Left lobe of liver (tissue), 2 donors: ENCODE measurements around the gene NCOA1. TPM values are rescaled to one million over a fixed set of nuclear protein-coding genes. Genes with fewer than 3 reads are reported as not detected.
A peak's percentile ranks its signal among the peaks of the same experiment; 100 is the strongest.
"Not testable (repeated sequence)": the region's sequence is repeated elsewhere in the genome, so short reads cannot be mapped to it uniquely, and the experiment has no call there.

Experiments
- ATAC-seq: fragments of 200-7000 bp; cut with Tn5 transposase; one replicate; pipeline ENCODE4 v1.9.1; 2020; ENCODE audit warnings: mild to moderate bottlenecking, moderate library complexity
- DNase-seq: peaks from one replicate; pipeline ENCODE4 v3.0.0-alpha.2; 2020; ENCODE audit warnings: low spot score
- total RNA-seq: library from RNA; stranded (reverse); gene quantifications from one replicate; pipeline ENCODE4 v1.2.1, GENCODE V29; 2021
- donor health status: DM: no; HTN: no; CAD: no; lungs with moderate emphysema.
- donor health status: DM: no; HTN: yes; CAD: no.

NCOA1 gene
- total RNA-seq = 11.2 TPM

GRCh38 chr2:24490690-24491541, at the start of gene NCOA1:
Gene NCOA1, plus strand, starts transcription at chr2:24491254. Its CDS starts 167,424 bp downstream, at chr2:24658678.
- peak; percentile 95 for DNase-seq
- ATAC-seq = peak; percentile 92

DNA sequence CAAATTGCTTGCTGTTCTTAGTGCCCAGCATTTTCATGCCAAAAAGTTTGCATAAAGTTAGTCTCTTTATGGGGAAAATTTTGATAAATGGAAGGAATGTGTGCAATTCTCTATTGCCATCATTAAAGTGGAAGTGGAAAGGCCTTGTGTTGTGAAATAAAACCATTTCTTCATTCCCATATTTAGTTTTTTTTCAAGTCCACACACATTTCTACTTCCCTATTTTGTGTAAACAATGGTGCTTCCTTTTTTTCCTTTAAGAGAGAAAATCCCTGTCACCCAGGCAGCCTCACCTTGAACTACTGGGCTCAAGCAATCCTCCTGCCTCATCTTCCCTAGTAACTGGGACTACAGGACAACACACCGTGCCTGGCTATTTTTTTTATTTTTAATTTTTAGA, 42.3 kb upstream of the NCOA1 start:
- ATAC-seq (no peak), DNase-seq (no peak)

DNA sequence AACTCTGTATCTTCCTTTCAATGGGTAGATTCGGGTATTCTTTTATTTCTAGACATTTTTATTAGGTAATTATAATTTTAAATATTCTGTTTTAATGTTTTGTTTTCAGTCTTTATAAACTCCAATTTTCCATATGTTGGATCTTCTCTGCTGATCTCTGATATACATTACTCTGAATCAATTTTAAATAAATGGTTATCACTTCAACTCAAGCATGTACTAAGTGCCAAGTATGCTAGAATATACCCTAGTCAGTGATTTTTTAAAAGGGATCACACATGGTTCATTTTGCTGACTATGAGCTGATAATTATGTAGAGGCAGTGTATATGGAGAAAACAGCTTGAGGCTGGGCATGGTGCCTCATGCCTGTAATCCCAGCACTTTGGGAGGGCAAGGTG, 41.7 kb upstream of the NCOA1 start:
- ATAC-seq (no peak), DNase-seq (no peak)

DNA sequence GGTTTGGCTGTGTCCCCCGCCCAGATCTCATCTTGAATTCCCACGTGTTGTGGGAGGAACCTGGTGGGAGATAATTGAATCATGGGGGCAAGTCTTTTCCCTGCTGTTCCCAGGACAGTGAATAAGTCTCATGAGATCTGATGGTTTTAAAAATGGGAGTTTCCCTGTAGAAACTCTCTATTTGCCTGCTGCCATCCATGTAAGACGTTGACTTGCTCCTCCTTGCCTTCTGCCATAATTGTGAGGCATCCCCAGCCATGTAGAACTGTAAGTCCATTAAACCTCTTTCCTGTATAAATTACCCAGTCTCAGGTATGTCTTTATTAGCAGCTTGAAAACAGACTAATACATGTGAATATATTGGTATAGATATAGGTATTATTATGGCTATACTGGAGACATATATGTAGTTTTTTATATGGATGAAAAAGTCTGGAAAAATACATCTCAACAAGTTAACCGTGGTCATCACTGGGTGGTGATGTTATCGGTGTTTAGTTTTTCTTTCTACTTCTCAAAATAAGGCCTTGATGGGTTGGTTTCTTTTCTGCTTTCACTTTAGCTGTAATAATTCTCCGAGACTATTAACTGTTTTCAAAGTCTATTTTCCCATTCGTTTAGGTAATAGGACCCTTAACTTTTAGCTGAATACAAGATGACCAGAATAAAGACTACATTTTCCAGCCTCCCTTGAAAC, 39.1 kb upstream of the NCOA1 start:
- ATAC-seq (no peak), DNase-seq (no peak)

- no peak for DNase-seq
- ATAC-seq = no peak
Observed at GRCh38 chr2:24452502-24452885, 38.6 kb upstream of the NCOA1 start.

DNA sequence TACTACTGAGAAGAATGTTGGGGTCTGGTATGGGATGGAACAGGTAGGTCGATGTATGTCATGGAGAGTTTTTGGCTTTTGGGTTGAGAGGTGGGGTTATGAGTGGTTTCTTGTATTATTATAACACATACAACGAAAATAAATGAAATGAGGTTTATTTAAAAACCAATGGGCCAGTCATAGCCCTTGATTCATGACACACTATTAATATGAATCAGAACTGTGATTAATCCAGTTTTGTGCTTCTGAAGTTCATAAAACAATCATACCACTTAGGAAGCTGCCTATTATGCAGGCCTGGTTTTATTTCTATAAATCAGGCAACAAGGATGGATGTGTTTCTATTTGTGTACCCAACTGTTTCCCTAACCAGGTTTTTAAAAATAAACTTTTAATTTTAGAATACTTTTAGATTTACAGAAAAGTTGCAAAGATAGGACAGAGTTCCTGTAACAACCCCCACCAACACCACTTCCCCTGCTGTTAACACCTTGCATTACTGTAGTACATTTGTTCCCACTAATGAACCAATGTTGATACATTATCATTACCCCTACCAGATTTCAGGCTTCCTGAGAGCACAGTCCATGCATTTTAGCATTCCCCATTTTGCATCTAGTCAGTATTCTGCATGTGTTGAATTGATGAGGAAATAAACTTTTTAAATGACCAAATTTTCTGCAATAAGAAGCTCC, 37.5 kb upstream of the NCOA1 start:
- DNase-seq (no peak), ATAC-seq (no peak)

- ATAC-seq (no peak), DNase-seq (no peak)
Observed at GRCh38 chr2:24454294-24454693, 36.8 kb upstream of the NCOA1 start.

DNA sequence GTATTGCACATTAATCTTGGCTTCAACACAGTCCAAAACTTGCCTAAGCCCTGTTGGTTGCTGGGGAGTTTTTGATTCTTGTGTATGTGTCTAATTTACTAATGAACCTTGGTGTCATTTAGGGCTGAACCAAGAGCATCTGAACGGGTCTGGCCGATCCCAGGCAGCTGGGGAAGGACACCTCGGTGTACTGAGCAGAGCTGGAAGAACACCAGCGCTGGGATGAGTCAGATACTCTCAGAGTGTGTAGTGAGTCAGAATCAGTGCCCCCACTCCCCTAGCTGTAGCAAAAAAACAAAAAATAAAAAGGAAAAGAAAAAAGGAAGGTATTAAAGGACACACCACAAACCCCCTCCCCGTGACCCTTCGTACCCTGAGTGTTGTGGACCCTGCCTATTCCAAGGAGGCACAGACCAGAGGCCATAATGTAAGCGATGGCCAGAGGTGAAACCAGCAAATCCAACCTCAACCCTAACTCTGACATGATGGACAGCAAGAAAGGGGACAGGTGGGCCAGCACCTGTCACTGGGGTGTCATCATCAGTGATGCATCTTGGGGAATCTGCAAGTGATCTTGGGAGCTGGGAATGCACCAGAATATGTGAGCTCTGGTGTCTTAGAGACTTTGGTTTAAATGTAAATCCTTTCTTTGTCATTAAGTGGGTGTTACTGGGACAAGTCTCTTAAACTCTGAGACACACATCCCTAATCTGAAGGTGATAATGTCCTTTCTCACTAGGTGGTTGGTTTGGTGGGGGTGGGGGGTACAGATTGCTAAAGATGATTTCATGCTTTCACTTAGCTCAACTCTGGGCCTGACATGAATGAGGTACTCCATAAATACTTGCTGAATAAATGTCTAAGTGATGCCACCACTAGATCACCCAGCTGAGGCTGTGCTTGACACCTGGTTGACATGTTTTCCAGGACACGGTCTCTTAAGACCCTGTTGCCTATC, 34.2 kb upstream of the NCOA1 start:
- ATAC-seq (no peak), DNase-seq (no peak)

GRCh38 chr2:24457696-24458386, 33.2 kb upstream of the NCOA1 start:
- ATAC-seq = no peak
- DNase-seq = no peak

DNA sequence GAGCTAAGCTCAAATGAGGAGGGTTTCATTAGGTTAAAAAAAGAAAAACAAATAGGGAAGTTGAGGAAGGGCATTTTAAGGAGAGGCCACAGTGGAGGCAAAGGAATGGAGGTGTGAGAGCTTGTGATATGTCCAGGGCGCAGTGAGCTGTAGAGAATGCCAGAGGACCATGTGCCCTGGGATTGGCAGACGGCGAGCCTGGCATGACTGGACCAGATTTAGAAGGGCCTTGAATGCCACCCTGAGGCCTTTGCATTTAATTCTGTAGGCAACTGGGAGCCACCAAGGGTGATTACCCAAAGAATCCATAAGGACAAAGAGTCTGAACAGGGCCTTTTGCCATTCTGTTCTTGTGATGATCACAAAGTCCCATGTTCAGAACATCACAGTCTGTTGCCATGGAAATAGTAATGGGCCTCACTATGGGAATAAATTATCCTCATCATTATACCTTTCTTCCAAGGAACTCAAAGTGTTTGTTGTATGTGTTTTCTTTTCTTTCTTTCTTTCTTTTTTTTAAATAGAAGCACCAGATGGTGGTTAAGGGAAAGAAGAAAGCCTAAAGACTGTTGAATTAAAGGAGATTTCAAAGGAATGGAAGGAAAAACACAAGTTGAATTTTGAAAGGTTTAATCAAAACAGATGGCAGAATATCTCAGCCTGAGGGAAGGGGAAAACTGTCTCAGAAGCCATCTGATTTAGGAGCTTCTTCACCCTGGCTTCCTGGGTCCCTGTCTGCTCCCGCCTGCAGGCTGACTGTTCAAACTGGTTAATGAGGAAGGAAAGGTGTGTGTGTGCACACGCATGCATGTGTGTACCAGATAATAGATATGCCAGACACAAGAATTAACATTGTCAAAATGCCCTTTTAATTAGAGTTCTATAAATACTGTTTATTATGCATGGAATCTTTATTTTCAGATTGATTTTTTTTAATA, 31.6 kb upstream of the NCOA1 start:
- ATAC-seq = no peak
- no peak for DNase-seq

- DNase-seq (no peak), ATAC-seq (no peak)
Observed at GRCh38 chr2:24461685-24462084, 29.4 kb upstream of the NCOA1 start.

GRCh38 chr2:24463271-24463670, 27.8 kb upstream of the NCOA1 start:
- DNase-seq = no peak
- no peak for ATAC-seq

DNA sequence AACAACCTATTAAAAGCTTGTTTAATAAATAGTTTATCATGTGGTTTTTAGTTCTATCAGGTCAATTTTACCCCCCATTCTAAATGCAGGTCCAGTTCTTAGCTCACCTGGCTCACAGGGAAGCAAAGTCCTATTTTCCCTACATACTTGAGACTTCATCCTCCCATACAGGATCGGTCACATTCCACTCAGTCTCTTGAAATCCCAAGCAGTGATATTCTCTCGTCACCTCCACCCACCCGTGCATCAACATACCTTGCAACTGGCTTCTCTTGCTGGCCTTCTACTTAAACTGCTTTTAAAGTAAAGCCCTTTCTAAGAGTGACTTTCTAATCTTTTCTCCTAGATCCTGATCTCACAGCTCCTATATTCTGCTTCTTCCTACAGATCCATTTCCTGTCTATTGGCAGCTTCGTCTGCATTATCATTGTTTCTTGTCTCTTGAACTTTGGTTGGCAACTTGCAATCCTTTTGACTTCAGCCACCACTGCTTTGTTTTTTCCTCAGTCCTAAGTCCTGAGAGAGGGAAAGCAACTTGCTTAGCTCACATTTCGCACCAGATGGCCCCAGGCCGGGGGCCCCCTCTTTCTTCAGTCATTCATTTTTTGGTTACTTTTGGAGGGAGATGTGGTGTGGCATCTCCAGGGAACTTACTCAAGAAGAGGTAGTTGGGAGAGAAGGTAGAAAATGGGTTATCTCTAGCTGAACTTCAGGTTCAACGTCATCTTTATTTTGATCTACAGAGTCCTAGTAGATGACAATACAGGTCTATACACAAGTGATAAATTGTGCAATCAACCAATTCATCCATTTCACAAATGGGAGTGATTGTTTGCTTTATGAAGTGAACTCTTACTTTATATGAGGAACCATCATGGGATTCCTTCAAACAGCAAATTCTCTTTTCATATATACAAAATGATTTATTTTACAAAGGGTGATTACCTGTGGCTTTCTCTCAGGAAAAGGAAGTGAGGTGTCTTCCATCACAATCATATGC, 23.9 kb upstream of the NCOA1 start:
- DNase-seq (no peak), ATAC-seq (no peak)

DNA sequence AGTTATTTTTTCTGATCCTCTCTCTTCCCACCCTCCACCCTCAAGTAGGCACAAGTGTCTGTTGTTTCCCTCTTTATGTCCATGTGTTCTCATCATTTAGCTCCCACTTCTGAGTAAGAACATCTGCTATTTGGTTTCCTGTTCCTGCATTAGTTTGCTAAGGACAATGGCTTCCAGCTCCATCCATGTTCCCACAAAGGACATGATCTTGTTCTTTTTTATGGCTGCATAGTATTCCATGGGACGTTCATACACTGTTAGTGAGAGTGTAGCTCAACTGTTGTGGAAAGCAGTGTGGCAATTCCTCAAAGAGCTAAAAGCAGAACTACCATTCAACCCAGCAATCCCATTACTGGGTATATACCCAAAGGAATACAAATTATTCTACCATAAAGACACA, 22.6 kb upstream of the NCOA1 start:
- not testable (repeated sequence) for ATAC-seq, DNase-seq

DNA sequence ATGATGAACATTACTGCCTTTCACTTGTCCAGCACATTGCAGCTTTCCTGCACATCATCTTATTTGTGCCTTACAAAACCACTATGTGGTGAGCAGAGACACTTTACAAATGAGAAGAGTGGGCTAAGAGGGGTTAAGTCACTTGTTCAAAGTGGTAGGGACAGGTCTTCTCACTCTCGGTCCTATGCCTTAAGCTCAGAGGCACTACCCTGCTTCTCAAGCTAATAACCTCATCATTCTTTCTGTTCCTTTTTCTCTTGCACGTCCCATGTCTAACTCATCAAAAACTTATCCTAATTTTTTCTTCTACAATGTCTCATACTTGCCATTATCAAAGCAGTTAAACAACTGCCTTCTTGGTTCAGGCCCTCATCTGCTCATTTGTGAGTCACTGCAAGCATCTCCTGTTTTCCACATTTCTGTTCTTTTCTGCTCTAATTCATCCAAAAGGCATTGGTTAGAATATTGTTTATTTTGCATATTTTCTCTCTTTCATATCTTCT, 21.9 kb upstream of the NCOA1 start:
- ATAC-seq = no peak
- no peak for DNase-seq

- DNase-seq = no peak
- no peak for ATAC-seq
Observed at GRCh38 chr2:24471662-24472061, 19.4 kb upstream of the NCOA1 start.

DNA sequence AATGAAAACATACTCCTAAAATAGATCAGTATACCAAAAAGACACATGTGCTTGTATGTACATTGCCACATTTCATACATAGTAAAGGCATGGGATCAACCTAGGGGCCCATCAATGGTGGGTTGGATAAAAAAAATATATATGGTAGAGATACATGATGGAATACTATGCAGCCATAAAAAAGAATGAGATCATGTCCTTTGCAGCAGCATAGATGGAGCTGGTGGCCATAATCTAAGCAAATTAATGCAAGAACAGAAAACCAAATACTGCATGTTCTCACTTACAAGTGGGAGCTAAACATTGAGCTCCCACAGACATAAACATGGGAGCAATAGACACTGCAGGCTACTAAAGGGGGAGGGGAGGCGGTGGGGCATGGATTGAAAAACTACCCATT, 18.6 kb upstream of the NCOA1 start:
- ATAC-seq = no peak
- DNase-seq = no peak
